ENCODE measurements around the gene HCFC1.

Gene HCFC1

GRCh38 chrX:153911798-153912197, 59.8 kb downstream of the HCFC1 start:
- TF ChIP-seq CTCF (IDR thresholded peaks at IDR 0.05; ENCODE audit: poor library complexity, severe bottlenecking): no peak
- Histone ChIP-seq H3K27ac (ENCODE audit: poor library complexity, severe bottlenecking) (no peak overlapping the region), H3K36me3 (ENCODE audit: low read depth) (no peaks in the 10 kb centered on the region), H3K27me3 (ENCODE audit: insufficient read depth, poor library complexity, severe bottlenecking) (no peaks in the 10 kb centered on the region), H3K9me3 (ENCODE audit: severe bottlenecking) (no peaks in the 10 kb centered on the region), H3K4me1 (ENCODE audit: insufficient read depth, poor library complexity, severe bottlenecking) (no peaks in the 10 kb centered on the region), H3K4me3 (ENCODE audit: severe bottlenecking) (no peak overlapping the region)
- DNase-seq (ENCODE audit: low spot score) (no peak), ATAC-seq (ENCODE audit: low read depth) (no peak)

- no peaks in the 10 kb centered on the region for H3K36me3 ChIP-seq (ENCODE audit: low read depth)
- DNase-seq (ENCODE audit: low spot score) (no peak), ATAC-seq (ENCODE audit: low read depth) (no peak)
- H3K4me1 ChIP-seq (ENCODE audit: insufficient read depth, poor library complexity, severe bottlenecking): no peaks in the 10 kb centered on the region
- no peak overlapping the region for H3K4me3 ChIP-seq (ENCODE audit: severe bottlenecking)
- no peak for TF ChIP-seq CTCF (IDR thresholded peaks at IDR 0.05; ENCODE audit: poor library complexity, severe bottlenecking)
- no peaks in the 10 kb centered on the region for H3K27me3 ChIP-seq (ENCODE audit: insufficient read depth, poor library complexity, severe bottlenecking)
- H3K9me3 ChIP-seq (ENCODE audit: severe bottlenecking): no peaks in the 10 kb centered on the region
- H3K27ac ChIP-seq (ENCODE audit: poor library complexity, severe bottlenecking): no peak overlapping the region
Observed at GRCh38 chrX:153910446-153910845, 61.2 kb downstream of the HCFC1 start.

- no peak overlapping the region for H3K4me3 ChIP-seq (ENCODE audit: severe bottlenecking)
- H3K4me1 ChIP-seq (ENCODE audit: insufficient read depth, poor library complexity, severe bottlenecking): no peaks in the 10 kb centered on the region
- ATAC-seq (ENCODE audit: low read depth): no peak
- H3K27ac ChIP-seq (ENCODE audit: poor library complexity, severe bottlenecking): no peak overlapping the region
- DNase-seq (ENCODE audit: low spot score): no peak
- H3K9me3 ChIP-seq (ENCODE audit: severe bottlenecking): no peaks in the 10 kb centered on the region
- no peaks in the 10 kb centered on the region for H3K36me3 ChIP-seq (ENCODE audit: low read depth)
- no peak for TF ChIP-seq CTCF (IDR thresholded peaks at IDR 0.05; ENCODE audit: poor library complexity, severe bottlenecking)
- H3K27me3 ChIP-seq (ENCODE audit: insufficient read depth, poor library complexity, severe bottlenecking): no peaks in the 10 kb centered on the region
Observed at GRCh38 chrX:153909980-153910360, 61.6 kb downstream of the HCFC1 start.

GRCh38 chrX:153909024-153909979, 62.3 kb downstream of the HCFC1 start:
- no peak for DNase-seq (ENCODE audit: low spot score)
- Histone ChIP-seq H3K27me3 (ENCODE audit: insufficient read depth, poor library complexity, severe bottlenecking) (no peaks in the 10 kb centered on the region), H3K27ac (ENCODE audit: poor library complexity, severe bottlenecking) (no peak overlapping the region), H3K4me3 (ENCODE audit: severe bottlenecking) (no peak overlapping the region), H3K4me1 (ENCODE audit: insufficient read depth, poor library complexity, severe bottlenecking) (no peaks in the 10 kb centered on the region), H3K36me3 (ENCODE audit: low read depth) (no peaks in the 10 kb centered on the region), H3K9me3 (ENCODE audit: severe bottlenecking) (no peaks in the 10 kb centered on the region)
- no peak; the same call in 2 of the 3 replicates for ATAC-seq (ENCODE audit: low read depth)
- TF ChIP-seq CTCF (IDR thresholded peaks at IDR 0.05; ENCODE audit: poor library complexity, severe bottlenecking): no peak
